Upper lobe of left lung (tissue), 4 donors: Measurements from ENCODE around the gene NOL3.
A peak's percentile ranks its signal among the peaks of the same experiment; 100 is the strongest.

ENCODE experiments used
- EP300 ChIP-seq, 4 donors: sonication (generic); formaldehyde crosslinking; IDR thresholded peaks; one replicate each; pipeline ENCODE4 v1.5.1; 2017; ENCODE audit warnings: antibody characterized with exemption in 4 of 4, control low read depth in 2 of 4
- POLR2A ChIP-seq, 4 donors: fragments of 450-650 bp; IDR thresholded peaks; one replicate each; pipeline ENCODE4 v1.5.1; 2016 to 2017; ENCODE audit warnings: antibody characterized with exemption in 4 of 4, mild to moderate bottlenecking in 2 of 4
- TF ChIP-seq, protein P1 (sequence below), 6 experiments: fragments of 450-650 bp in 4 of 6; fragments of 200-600 bp in 2 of 6; sonication (generic) in 2 of 6; IDR thresholded peaks; one replicate each; pipeline ENCODE4 v1.5.1; 2016 to 2019; ENCODE audit warnings: antibody characterized with exemption in 6 of 6

DNA sequence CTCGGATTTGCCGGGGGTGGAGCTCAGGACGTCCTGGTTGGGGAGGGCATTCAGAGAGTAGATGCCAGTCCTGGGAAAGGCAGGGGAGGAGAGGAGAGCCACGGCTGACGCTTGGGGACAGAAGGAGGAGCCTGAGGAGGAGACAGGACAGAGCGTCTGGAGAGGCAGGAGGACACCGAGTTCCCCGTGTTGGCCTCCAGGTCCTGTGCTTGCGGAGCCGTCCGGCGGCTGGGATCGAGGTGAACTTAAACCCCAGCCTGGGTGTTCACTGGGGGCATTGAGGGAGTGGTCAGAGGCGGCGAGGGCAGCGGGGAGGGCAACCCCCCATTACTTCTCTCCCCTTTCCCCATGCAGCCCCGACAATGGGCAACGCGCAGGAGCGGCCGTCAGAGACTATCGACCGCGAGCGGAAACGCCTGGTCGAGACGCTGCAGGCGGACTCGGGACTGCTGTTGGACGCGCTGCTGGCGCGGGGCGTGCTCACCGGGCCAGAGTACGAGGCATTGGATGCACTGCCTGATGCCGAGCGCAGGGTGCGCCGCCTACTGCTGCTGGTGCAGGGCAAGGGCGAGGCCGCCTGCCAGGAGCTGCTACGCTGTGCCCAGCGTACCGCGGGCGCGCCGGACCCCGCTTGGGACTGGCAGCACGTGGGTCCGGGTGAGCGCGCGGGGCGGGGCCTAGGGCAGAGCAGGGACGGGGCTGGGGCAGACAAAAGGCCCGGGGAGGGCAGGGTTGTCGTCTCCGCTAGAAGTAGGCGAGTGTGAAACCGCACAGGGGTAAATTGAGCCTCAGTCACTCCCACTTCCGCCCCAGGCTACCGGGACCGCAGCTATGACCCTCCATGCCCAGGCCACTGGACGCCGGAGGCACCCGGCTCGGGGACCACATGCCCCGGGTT lies 3.7 kb downstream of the NOL3 start:
- TF ChIP-seq, protein P1, sequence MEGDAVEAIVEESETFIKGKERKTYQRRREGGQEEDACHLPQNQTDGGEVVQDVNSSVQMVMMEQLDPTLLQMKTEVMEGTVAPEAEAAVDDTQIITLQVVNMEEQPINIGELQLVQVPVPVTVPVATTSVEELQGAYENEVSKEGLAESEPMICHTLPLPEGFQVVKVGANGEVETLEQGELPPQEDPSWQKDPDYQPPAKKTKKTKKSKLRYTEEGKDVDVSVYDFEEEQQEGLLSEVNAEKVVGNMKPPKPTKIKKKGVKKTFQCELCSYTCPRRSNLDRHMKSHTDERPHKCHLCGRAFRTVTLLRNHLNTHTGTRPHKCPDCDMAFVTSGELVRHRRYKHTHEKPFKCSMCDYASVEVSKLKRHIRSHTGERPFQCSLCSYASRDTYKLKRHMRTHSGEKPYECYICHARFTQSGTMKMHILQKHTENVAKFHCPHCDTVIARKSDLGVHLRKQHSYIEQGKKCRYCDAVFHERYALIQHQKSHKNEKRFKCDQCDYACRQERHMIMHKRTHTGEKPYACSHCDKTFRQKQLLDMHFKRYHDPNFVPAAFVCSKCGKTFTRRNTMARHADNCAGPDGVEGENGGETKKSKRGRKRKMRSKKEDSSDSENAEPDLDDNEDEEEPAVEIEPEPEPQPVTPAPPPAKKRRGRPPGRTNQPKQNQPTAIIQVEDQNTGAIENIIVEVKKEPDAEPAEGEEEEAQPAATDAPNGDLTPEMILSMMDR (IDR thresholded peaks at IDR 0.05) = peak in 4 of 6 experiments; percentile 32 to 68 (median 54)
- TF ChIP-seq POLR2A (IDR thresholded peaks at IDR 0.05) (peak in 3 of 4 donors; percentile 54 to 79 (median 64)), EP300 (IDR thresholded peaks at IDR 0.05) (peak in 1 of 4 donors; percentile 5)
